ENCODE results near the gene IWS1. TPM values are rescaled to one million over a fixed set of nuclear protein-coding genes. Genes with fewer than 3 reads are reported as not detected.
A peak's percentile ranks its signal among the peaks of the same experiment; 100 is the strongest.

IWS1 gene
- total RNA-seq, 1 donor from 2014 or later: 54.7 TPM

- intact Hi-C loops (cut with micrococcal nuclease): no loop called here
- Mint-ChIP-seq H3K4me3 (ENCODE audit: low read depth) (no peak overlapping the region), H3K27me3 (ENCODE audit: low read depth) (no peaks in the 10 kb centered on the region), H3K4me1 (ENCODE audit: low read depth) (peaks cover 27% of the 10 kb centered on the region), H3K27ac (no peak overlapping the region), H3K36me3 (ENCODE audit: low read depth) (peaks cover 83% of the 10 kb centered on the region), H3K9me3 (no peaks in the 10 kb centered on the region)
- no peak for DNase-seq (ENCODE audit: low spot score)
Measured at GRCh38 chr2:127490283-127490682, 36.0 kb downstream of the IWS1 start.

- intact Hi-C loops (cut with micrococcal nuclease): no loop called here
- Mint-ChIP-seq H3K4me1 (ENCODE audit: low read depth) (peaks cover 27% of the 10 kb centered on the region), H3K27me3 (ENCODE audit: low read depth) (no peaks in the 10 kb centered on the region), H3K27ac (peak overlapping the region; percentile 5), H3K4me3 (ENCODE audit: low read depth) (no peak overlapping the region), H3K36me3 (ENCODE audit: low read depth) (peaks cover 72% of the 10 kb centered on the region), H3K9me3 (no peaks in the 10 kb centered on the region)
- no peak for DNase-seq (ENCODE audit: low spot score)
Measured at GRCh38 chr2:127486247-127487058, 39.8 kb downstream of the IWS1 start.

- H3K4me1 Mint-ChIP-seq (ENCODE audit: low read depth): peaks cover 27% of the 10 kb centered on the region
- H3K36me3 Mint-ChIP-seq (ENCODE audit: low read depth): peaks cover 74% of the 10 kb centered on the region
- intact Hi-C loops (cut with micrococcal nuclease): no loop called here
- peak overlapping the region; percentile 68 for H3K27ac Mint-ChIP-seq
- no peaks in the 10 kb centered on the region for H3K9me3 Mint-ChIP-seq
- H3K27me3 Mint-ChIP-seq (ENCODE audit: low read depth): no peaks in the 10 kb centered on the region
- DNase-seq (ENCODE audit: low spot score): no peak
- peak overlapping the region; percentile 41 for H3K4me3 Mint-ChIP-seq (ENCODE audit: low read depth)
Measured at GRCh38 chr2:127485694-127486071, 40.6 kb downstream of the IWS1 start.

- intact Hi-C loops (cut with micrococcal nuclease): no loop called here
- Mint-ChIP-seq H3K9me3 (no peaks in the 10 kb centered on the region), H3K4me3 (ENCODE audit: low read depth) (no peak overlapping the region), H3K27ac (no peak overlapping the region), H3K4me1 (ENCODE audit: low read depth) (peaks cover 27% of the 10 kb centered on the region), H3K27me3 (ENCODE audit: low read depth) (no peaks in the 10 kb centered on the region), H3K36me3 (ENCODE audit: low read depth) (peaks cover 72% of the 10 kb centered on the region)
- no peak for DNase-seq (ENCODE audit: low spot score)
Measured at GRCh38 chr2:127485051-127485693, 41.1 kb downstream of the IWS1 start.

- Mint-ChIP-seq H3K4me1 (ENCODE audit: low read depth) (peaks cover 20% of the 10 kb centered on the region), H3K4me3 (ENCODE audit: low read depth) (no peak overlapping the region), H3K27me3 (ENCODE audit: low read depth) (no peaks in the 10 kb centered on the region), H3K9me3 (no peaks in the 10 kb centered on the region), H3K27ac (no peak overlapping the region), H3K36me3 (ENCODE audit: low read depth) (peaks cover 52% of the 10 kb centered on the region)
- DNase-seq (ENCODE audit: low spot score): no peak
- intact Hi-C loops (cut with micrococcal nuclease): no loop called here
Measured at GRCh38 chr2:127482031-127482430, 44.3 kb downstream of the IWS1 start.

- no peak overlapping the region for H3K27ac Mint-ChIP-seq
- no peaks in the 10 kb centered on the region for H3K27me3 Mint-ChIP-seq (ENCODE audit: low read depth)
- no peak overlapping the region for H3K4me3 Mint-ChIP-seq (ENCODE audit: low read depth)
- H3K4me1 Mint-ChIP-seq (ENCODE audit: low read depth): peaks cover 2% of the 10 kb centered on the region
- peaks cover 51% of the 10 kb centered on the region for H3K36me3 Mint-ChIP-seq (ENCODE audit: low read depth)
- intact Hi-C loops (cut with micrococcal nuclease): loop anchor here (2.0 to 5.0 kb wide), 3 partner anchors 125 to 283 kb away; no protein-coding TSS in a partner anchor
- DNase-seq (ENCODE audit: low spot score): no peak
- peaks cover 15% of the 10 kb centered on the region for H3K9me3 Mint-ChIP-seq
Measured at GRCh38 chr2:127479866-127480743, 46.2 kb downstream of the IWS1 start.

GRCh38 chr2:127479219-127479825, 47.0 kb downstream of the IWS1 start:
- peaks cover 17% of the 10 kb centered on the region for H3K9me3 Mint-ChIP-seq
- no peaks in the 10 kb centered on the region for H3K4me1 Mint-ChIP-seq (ENCODE audit: low read depth)
- no peaks in the 10 kb centered on the region for H3K27me3 Mint-ChIP-seq (ENCODE audit: low read depth)
- no peak overlapping the region for H3K4me3 Mint-ChIP-seq (ENCODE audit: low read depth)
- no peak for DNase-seq (ENCODE audit: low spot score)
- intact Hi-C loops (cut with micrococcal nuclease): loop anchor here (2.0 to 5.0 kb wide), 3 partner anchors 125 to 282 kb away; no protein-coding TSS in a partner anchor
- no peak overlapping the region for H3K27ac Mint-ChIP-seq
- peaks cover 45% of the 10 kb centered on the region for H3K36me3 Mint-ChIP-seq (ENCODE audit: low read depth)

GRCh38 chr2:127475788-127476187, 50.5 kb downstream of the IWS1 start:
- no peak overlapping the region for H3K27ac Mint-ChIP-seq
- H3K36me3 Mint-ChIP-seq (ENCODE audit: low read depth): peaks cover 25% of the 10 kb centered on the region
- peaks cover 17% of the 10 kb centered on the region for H3K9me3 Mint-ChIP-seq
- H3K4me1 Mint-ChIP-seq (ENCODE audit: low read depth): no peaks in the 10 kb centered on the region
- no peak overlapping the region for H3K4me3 Mint-ChIP-seq (ENCODE audit: low read depth)
- H3K27me3 Mint-ChIP-seq (ENCODE audit: low read depth): no peaks in the 10 kb centered on the region
- DNase-seq (ENCODE audit: low spot score): no peak
- intact Hi-C loops (cut with micrococcal nuclease): loop anchor here (5.0 kb wide), 1 partner anchor 278 kb away; no protein-coding TSS in a partner anchor

GRCh38 chr2:127472268-127472667, 54.0 kb downstream of the IWS1 start:
- no peak overlapping the region for H3K4me3 Mint-ChIP-seq (ENCODE audit: low read depth)
- DNase-seq (ENCODE audit: low spot score): no peak

GRCh38 chr2:127471286-127471988, 54.9 kb downstream of the IWS1 start:
- H3K4me1 Mint-ChIP-seq (ENCODE audit: low read depth): peaks cover 10% of the 10 kb centered on the region
- no peak overlapping the region for H3K27ac Mint-ChIP-seq
- no peak overlapping the region for H3K4me3 Mint-ChIP-seq (ENCODE audit: low read depth)
- no peaks in the 10 kb centered on the region for H3K27me3 Mint-ChIP-seq (ENCODE audit: low read depth)
- peaks cover 41% of the 10 kb centered on the region for H3K36me3 Mint-ChIP-seq (ENCODE audit: low read depth)
- intact Hi-C loops (cut with micrococcal nuclease): no loop called here
- H3K9me3 Mint-ChIP-seq: peaks cover 15% of the 10 kb centered on the region
- no peak for DNase-seq (ENCODE audit: low spot score)

More at GRCh38 chr2:127472268-127472667, 54.0 kb downstream of the IWS1 start:
- Mint-ChIP-seq H3K27me3 (ENCODE audit: low read depth) (no peaks in the 10 kb centered on the region), H3K27ac (no peak overlapping the region), H3K4me1 (ENCODE audit: low read depth) (peaks cover 9% of the 10 kb centered on the region), H3K9me3 (peaks cover 17% of the 10 kb centered on the region), H3K36me3 (ENCODE audit: low read depth) (peaks cover 38% of the 10 kb centered on the region)
- intact Hi-C loops (cut with micrococcal nuclease): no loop called here

- Mint-ChIP-seq H3K27me3 (ENCODE audit: low read depth) (no peaks in the 10 kb centered on the region), H3K36me3 (ENCODE audit: low read depth) (peaks cover 34% of the 10 kb centered on the region), H3K4me1 (ENCODE audit: low read depth) (peaks cover 24% of the 10 kb centered on the region), H3K9me3 (peaks cover under 1% of the 10 kb centered on the region), H3K4me3 (ENCODE audit: low read depth) (no peak overlapping the region), H3K27ac (no peak overlapping the region)
- intact Hi-C loops (cut with micrococcal nuclease): no loop called here
- DNase-seq (ENCODE audit: low spot score): no peak
Measured at GRCh38 chr2:127469974-127470373, 56.3 kb downstream of the IWS1 start.

- no peak overlapping the region for H3K27ac Mint-ChIP-seq
- no peaks in the 10 kb centered on the region for H3K27me3 Mint-ChIP-seq (ENCODE audit: low read depth)
- no peaks in the 10 kb centered on the region for H3K9me3 Mint-ChIP-seq
- H3K4me1 Mint-ChIP-seq (ENCODE audit: low read depth): peaks cover 33% of the 10 kb centered on the region
- peaks cover 34% of the 10 kb centered on the region for H3K36me3 Mint-ChIP-seq (ENCODE audit: low read depth)
- intact Hi-C loops (cut with micrococcal nuclease): no loop called here
- no peak for DNase-seq (ENCODE audit: low spot score)
- H3K4me3 Mint-ChIP-seq (ENCODE audit: low read depth): no peak overlapping the region
Measured at GRCh38 chr2:127469051-127469450, 57.2 kb downstream of the IWS1 start.

Measured in activated T-helper 2 cell treated with anti-CD3 and anti-CD28 coated beads, Interferon-gamma antibody, Interleukin-2, Interleukin-4, amounts not matched to agents 10 μg/mL and 5 μg/mL and 100 μg/mL, durations not matched to agents 14 hours and 24 hours and 36 hours (primary cell).